ENCODE data around the gene PLCG2.
A peak's percentile ranks its signal among the peaks of the same experiment; 100 is the strongest.

Gene PLCG2

DNA sequence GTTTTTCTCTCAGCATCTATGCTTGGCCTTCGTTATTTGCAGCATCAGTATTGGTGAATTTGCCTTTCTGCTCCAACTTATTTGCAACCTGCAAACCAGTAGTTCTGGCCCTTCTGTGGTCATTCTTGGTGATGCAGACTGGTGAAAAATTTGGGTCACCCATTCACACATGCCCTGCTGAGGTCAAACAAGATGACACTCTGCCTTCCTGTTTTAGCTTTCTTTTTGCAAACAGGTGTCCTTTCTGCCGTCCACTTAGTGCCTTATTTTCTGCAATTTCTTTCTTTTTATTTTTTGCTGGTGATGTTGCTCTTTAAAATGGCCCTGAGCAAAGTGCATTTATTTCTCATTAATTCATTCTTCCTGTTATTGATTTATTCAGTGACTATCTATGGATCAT is 31.3 kb downstream of the PLCG2 start:
- H3K36me3 ChIP-seq, result peaks cover 0 to 25% (median 8%) of the 10 kb centered on the region in 11 experiments; a peak in 12 of 22 replicates
- no peak overlapping the region for H3K4me3 ChIP-seq
- H3K9ac ChIP-seq, result peak overlapping the region in 1 of 11 experiments; percentile 18; a peak in 1 of 22 replicates
- H4K20me1 ChIP-seq, result peaks cover 0 to 84% (median 8%) of the 10 kb centered on the region in 11 experiments; a peak in 10 of 22 replicates
- H3K4me1 ChIP-seq, result peaks cover 64 to 81% (median 78%) of the 10 kb centered on the region in 10 experiments
- peak overlapping the region; percentile 60 to 82 (median 72) for H3K4me2 ChIP-seq
- peaks cover 0 to 12% (median 0%) of the 10 kb centered on the region in 11 experiments; a peak in 3 of 22 replicates for H3K9me3 ChIP-seq (replicated peaks in 1 of 11)
- H3K27ac ChIP-seq, result peak overlapping the region in 2 of 11 experiments; percentile 25 to 53; a peak in 3 of 22 replicates
- no peaks in the 10 kb centered on the region for H3K27me3 ChIP-seq
- TF ChIP-seq Cebpa-rat (IDR thresholded peaks at IDR 0.05), result no peak

DNA sequence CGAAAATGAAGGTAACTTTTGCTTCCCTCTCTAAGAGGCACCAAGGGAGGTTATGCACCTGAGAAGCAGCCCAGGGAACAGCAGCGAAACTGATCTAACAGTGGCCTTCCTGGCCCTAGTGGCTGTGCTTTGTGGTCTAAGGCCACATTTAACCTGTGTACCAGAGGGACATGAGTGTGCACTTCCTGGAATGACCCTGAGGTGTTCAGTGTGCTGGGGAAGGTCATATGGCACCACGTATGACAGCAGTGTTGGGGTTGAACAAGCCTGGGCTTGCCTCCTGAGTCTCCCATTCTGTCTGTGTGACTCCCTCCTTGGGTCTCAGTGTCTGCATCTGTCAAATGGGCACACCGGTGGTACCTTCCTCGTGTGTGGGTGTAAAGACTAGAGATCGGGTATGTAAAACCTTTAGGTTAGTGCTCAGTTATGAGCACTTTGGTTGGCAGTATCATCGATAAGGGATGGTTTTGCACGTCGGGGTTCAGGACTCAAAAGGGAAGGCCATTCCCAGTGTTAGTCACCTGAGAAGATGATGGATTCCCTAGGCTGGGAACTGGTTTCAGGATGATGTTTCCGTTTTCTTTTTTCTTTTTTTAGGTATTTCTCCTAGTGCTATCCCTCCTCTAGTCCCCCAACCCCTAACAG is 31.9 kb downstream of the PLCG2 start:
- H4K20me1 ChIP-seq, result peaks cover 0 to 82% (median 8%) of the 10 kb centered on the region in 11 experiments; a peak in 10 of 22 replicates
- H3K36me3 ChIP-seq, result peaks cover 0 to 23% (median 8%) of the 10 kb centered on the region in 11 experiments; a peak in 12 of 22 replicates
- no peaks in the 10 kb centered on the region for H3K27me3 ChIP-seq
- H3K4me1 ChIP-seq, result peaks cover 64 to 81% (median 78%) of the 10 kb centered on the region in 10 experiments
- H3K9me3 ChIP-seq (replicated peaks in 1 of 11), result peaks cover 0 to 12% (median 0%) of the 10 kb centered on the region in 11 experiments; a peak in 3 of 22 replicates
- peak overlapping the region; percentile 15 to 82 (median 66); a peak in 19 of 22 replicates for H3K4me2 ChIP-seq
- no peak overlapping the region for H3K4me3 ChIP-seq
- peak overlapping the region in 3 of 11 experiments; percentile 14 to 37 (median 32); a peak in 4 of 22 replicates for H3K27ac ChIP-seq
- TF ChIP-seq Cebpa-rat (IDR thresholded peaks at IDR 0.05), result no peak
- peak overlapping the region in 1 of 11 experiments; percentile 18; a peak in 1 of 22 replicates for H3K9ac ChIP-seq

DNA sequence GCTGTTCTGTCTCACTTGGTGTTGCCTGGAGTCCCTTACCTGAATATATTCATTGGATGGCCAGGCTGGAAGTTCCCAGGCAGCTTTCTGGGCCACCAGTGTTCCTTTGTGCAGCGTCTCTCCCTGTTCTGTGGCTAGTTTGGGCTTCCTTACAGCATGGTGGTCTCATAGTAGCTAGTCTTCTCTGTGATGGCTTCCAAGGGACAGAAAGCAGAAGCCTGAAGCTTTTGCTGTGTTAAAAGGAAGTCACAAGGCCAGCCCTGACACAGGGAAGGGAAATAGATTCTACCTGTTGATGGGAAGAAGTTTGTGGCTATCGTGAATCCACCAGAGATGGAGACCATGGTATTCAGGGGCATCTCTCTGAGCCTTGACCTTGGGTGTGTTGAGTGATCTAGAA is 34.6 kb downstream of the PLCG2 start:
- Histone ChIP-seq H3K9ac (no peak overlapping the region), H3K27ac (peak overlapping the region in 6 of 11 experiments; percentile 11 to 40 (median 25); a peak in 6 of 22 replicates), H4K20me1 (peaks cover 0 to 82% (median 7%) of the 10 kb centered on the region in 11 experiments; a peak in 10 of 22 replicates), H3K4me1 (peaks cover 65 to 81% (median 78%) of the 10 kb centered on the region in 10 experiments), H3K36me3 (peaks cover 0 to 9% (median 0%) of the 10 kb centered on the region in 11 experiments; a peak in 5 of 22 replicates), H3K4me2 (peak overlapping the region in 6 of 11 experiments; percentile 11 to 99 (median 88); a peak in 10 of 22 replicates), H3K4me3 (no peak overlapping the region), H3K9me3 (replicated peaks in 1 of 11) (peaks cover 0 to 12% (median 0%) of the 10 kb centered on the region in 11 experiments; a peak in 3 of 22 replicates), H3K27me3 (no peaks in the 10 kb centered on the region)
- no peak for TF ChIP-seq Cebpa-rat (IDR thresholded peaks at IDR 0.05)

DNA sequence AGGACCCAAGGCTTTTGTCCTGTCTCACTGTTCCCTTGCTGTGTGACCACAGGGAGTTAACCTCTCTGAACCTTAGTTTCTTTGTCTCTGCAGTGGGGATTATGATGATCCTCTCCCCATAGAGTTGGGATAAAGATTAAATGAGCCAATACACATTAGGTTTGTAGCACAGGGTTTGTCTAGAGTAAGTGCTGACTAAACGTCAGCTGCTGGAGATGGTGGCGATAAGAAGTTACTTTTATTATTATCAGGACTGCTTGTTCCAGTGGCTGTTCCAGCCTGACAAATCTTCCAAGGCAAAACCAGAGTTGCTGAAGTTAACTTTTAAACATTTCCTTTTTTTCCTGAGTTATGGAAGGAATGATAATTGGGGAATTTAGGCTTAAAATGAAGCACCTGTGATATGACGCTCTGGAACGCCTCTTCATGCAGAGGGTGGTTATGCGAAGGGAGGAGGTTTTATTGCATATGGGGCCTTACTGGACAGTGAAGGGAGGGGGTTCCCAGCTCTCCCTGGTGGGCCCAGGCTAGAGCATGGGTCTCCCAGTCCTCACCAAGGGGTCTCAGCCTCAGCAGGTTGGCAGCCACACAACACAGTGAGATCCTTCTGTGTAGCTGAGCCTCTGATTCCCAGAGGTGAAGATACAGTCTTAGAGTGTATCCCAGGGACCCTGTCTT is 35.8 kb downstream of the PLCG2 start:
- TF ChIP-seq Cebpa-rat (IDR thresholded peaks at IDR 0.05), result no peak
- Histone ChIP-seq H3K9ac (peak overlapping the region in 2 of 11 experiments; percentile 4 to 24; a peak in 2 of 22 replicates), H3K4me2 (peak overlapping the region; percentile 8 to 99 (median 86); a peak in 18 of 22 replicates), H3K36me3 (peaks cover 0 to 9% (median 0%) of the 10 kb centered on the region in 11 experiments; a peak in 5 of 22 replicates), H4K20me1 (peaks cover 0 to 82% (median 0%) of the 10 kb centered on the region in 11 experiments; a peak in 8 of 22 replicates), H3K4me1 (peaks cover 65 to 81% (median 78%) of the 10 kb centered on the region in 10 experiments), H3K27ac (peak overlapping the region in 7 of 11 experiments; percentile 38 to 91 (median 48); a peak in 14 of 22 replicates), H3K9me3 (replicated peaks in 1 of 11) (peaks cover 0 to 12% (median 0%) of the 10 kb centered on the region in 11 experiments; a peak in 3 of 22 replicates), H3K27me3 (no peaks in the 10 kb centered on the region), H3K4me3 (no peak overlapping the region)

DNA sequence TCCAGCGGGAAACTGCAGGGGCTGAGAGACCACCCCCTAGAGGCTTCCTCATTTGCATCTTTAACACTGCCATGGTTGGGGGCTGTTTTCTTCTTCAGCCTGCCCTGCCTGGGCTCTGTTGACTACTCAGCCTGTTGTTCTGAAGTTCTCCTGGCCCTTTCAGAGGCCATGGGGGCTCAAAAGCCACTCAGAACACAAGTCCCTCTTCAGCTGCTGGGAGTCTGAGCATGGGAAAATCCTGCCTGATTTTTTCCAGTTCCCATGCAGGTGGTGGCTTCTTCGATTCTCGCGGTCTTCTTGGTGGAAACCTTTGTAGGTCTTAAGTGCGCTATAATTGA is 36.3 kb downstream of the PLCG2 start:
- TF ChIP-seq Cebpa-rat (IDR thresholded peaks at IDR 0.05), result no peak
- H3K4me1 ChIP-seq, result peaks cover 65 to 81% (median 78%) of the 10 kb centered on the region in 10 experiments
- no peak overlapping the region for H3K4me3 ChIP-seq
- peaks cover 0 to 79% (median 0%) of the 10 kb centered on the region in 11 experiments; a peak in 7 of 22 replicates for H4K20me1 ChIP-seq
- H3K27me3 ChIP-seq, result no peaks in the 10 kb centered on the region
- peak overlapping the region in 2 of 11 experiments; percentile 4 to 24; a peak in 2 of 22 replicates for H3K9ac ChIP-seq
- H3K9me3 ChIP-seq (replicated peaks in 1 of 11), result peaks cover 0 to 12% (median 0%) of the 10 kb centered on the region in 11 experiments; a peak in 3 of 22 replicates
- H3K4me2 ChIP-seq, result peak overlapping the region; percentile 1 to 99 (median 86); a peak in 18 of 22 replicates
- peaks cover 0 to 9% (median 0%) of the 10 kb centered on the region in 11 experiments; a peak in 5 of 22 replicates for H3K36me3 ChIP-seq
- peak overlapping the region in 7 of 11 experiments; percentile 38 to 91 (median 48); a peak in 14 of 22 replicates for H3K27ac ChIP-seq

DNA sequence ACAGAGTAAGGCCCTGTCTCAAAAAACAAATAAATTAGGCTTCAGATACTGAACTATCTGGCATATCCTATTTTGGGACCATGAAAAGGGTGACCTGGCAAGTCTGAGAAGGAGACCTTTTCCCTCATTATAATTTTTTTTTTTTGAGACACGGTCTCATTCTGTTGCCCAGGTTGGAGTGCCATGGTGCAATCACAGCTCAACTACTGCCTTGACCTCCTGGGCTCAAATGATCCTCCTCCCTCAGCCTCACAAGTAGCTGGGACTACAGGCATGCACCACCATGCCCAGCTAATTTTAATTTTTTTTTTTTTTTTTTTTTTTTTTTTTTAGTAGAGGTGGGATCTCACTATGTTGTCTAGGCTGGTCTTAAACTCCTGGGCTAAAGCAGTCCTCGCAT is 37.3 kb downstream of the PLCG2 start:
- peak overlapping the region in 8 of 11 experiments; percentile 13 to 91 (median 73); a peak in 15 of 22 replicates for H3K27ac ChIP-seq
- no peaks in the 10 kb centered on the region for H3K27me3 ChIP-seq
- peak overlapping the region in 5 of 11 experiments; percentile 12 to 43 (median 37); a peak in 7 of 22 replicates for H3K9ac ChIP-seq
- H3K36me3 ChIP-seq, result peaks cover 0 to 4% (median 0%) of the 10 kb centered on the region in 11 experiments; a peak in 2 of 22 replicates
- peaks cover 0 to 79% (median 0%) of the 10 kb centered on the region in 11 experiments; a peak in 5 of 22 replicates for H4K20me1 ChIP-seq
- H3K9me3 ChIP-seq (replicated peaks in 1 of 11), result peaks cover 0 to 12% (median 0%) of the 10 kb centered on the region in 11 experiments; a peak in 3 of 22 replicates
- H3K4me1 ChIP-seq, result peaks cover 66 to 83% (median 79%) of the 10 kb centered on the region in 10 experiments
- peak overlapping the region; percentile 74 to 99 (median 87) for H3K4me2 ChIP-seq
- no peak overlapping the region for H3K4me3 ChIP-seq
- TF ChIP-seq Cebpa-rat (IDR thresholded peaks at IDR 0.05), result no peak

DNA sequence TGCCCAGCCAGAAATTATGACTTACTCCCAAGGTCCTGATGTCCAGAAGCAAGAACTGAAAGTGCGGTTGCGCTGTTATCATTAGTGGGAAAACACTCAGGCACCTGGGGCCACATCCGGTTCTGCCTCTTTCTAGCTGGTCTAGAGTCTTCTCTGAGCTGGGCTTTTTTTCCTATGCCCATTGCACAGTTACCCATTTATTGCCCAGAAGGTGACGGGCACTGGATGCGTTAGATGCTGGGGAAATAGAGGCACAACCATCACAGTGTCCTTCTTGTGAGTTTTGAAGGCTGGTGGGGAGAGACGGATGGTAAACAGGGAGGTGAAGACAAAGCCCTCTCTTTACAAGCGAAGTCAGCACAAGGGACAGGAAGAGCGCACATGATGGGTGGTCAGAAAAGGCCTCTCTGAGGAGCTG is 37.7 kb downstream of the PLCG2 start:
- peaks cover 0 to 12% (median 0%) of the 10 kb centered on the region in 11 experiments; a peak in 3 of 22 replicates for H3K9me3 ChIP-seq (replicated peaks in 1 of 11)
- peak overlapping the region in 6 of 11 experiments; percentile 12 to 43 (median 35); a peak in 9 of 22 replicates for H3K9ac ChIP-seq
- no peak for TF ChIP-seq Cebpa-rat (IDR thresholded peaks at IDR 0.05)
- H3K36me3 ChIP-seq, result peaks cover 0 to 4% (median 0%) of the 10 kb centered on the region in 11 experiments; a peak in 1 of 22 replicates
- H3K4me3 ChIP-seq, result no peak overlapping the region
- H3K4me2 ChIP-seq, result peak overlapping the region; percentile 74 to 99 (median 87)
- H4K20me1 ChIP-seq, result peaks cover 0 to 82% (median 0%) of the 10 kb centered on the region in 11 experiments; a peak in 5 of 22 replicates
- peak overlapping the region in 8 of 11 experiments; percentile 13 to 91 (median 73); a peak in 15 of 22 replicates for H3K27ac ChIP-seq
- H3K27me3 ChIP-seq, result no peaks in the 10 kb centered on the region
- peaks cover 70 to 87% (median 84%) of the 10 kb centered on the region in 10 experiments for H3K4me1 ChIP-seq

DNA sequence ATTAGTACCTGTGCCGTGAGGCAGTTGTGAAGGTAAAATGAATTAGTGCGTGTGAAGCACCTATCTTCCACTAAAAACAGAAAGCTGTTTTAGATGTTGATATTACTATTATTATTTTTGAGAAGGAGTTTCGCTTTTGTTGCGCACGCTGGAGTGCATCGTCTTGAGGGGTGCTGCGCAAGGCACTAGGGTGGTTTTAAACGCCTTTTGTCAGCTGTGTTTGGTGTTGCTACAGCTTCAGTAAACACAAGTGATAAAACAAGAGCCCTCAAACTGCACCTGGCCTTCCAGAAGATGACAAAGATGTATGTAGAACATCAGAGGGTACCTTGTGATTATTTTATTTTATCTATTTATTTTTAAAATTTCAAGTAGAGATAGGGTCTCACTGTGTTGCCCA is 38.2 kb downstream of the PLCG2 start:
- Histone ChIP-seq H3K4me2 (peak overlapping the region; percentile 74 to 99 (median 87)), H3K4me1 (peaks cover 75 to 92% (median 89%) of the 10 kb centered on the region in 10 experiments), H3K4me3 (0 out of 20 replicates have a peak overlapping the region, but pooled peaks of 1 of the 10 experiments have one; percentile 7), H3K9me3 (replicated peaks in 1 of 11) (peaks cover 0 to 12% (median 0%) of the 10 kb centered on the region in 11 experiments; a peak in 3 of 22 replicates), H3K9ac (peak overlapping the region in 7 of 11 experiments; percentile 6 to 56 (median 39); a peak in 10 of 22 replicates), H3K27me3 (no peaks in the 10 kb centered on the region), H3K36me3 (peaks cover 0 to 4% (median 0%) of the 10 kb centered on the region in 11 experiments; a peak in 1 of 22 replicates), H3K27ac (peak overlapping the region in 9 of 11 experiments; percentile 16 to 91 (median 74); a peak in 17 of 22 replicates), H4K20me1 (peaks cover 0 to 87% (median 0%) of the 10 kb centered on the region in 11 experiments; a peak in 5 of 22 replicates)
- TF ChIP-seq Cebpa-rat (IDR thresholded peaks at IDR 0.05), result no peak

Data from BLaER1 treated with 17β-estradiol and CSF1 and Interleukin-3, amounts not matched to agents 10 nM and 100 nM (cell line).